ENCODE data around the gene GAS6.

Gene GAS6

DNA sequence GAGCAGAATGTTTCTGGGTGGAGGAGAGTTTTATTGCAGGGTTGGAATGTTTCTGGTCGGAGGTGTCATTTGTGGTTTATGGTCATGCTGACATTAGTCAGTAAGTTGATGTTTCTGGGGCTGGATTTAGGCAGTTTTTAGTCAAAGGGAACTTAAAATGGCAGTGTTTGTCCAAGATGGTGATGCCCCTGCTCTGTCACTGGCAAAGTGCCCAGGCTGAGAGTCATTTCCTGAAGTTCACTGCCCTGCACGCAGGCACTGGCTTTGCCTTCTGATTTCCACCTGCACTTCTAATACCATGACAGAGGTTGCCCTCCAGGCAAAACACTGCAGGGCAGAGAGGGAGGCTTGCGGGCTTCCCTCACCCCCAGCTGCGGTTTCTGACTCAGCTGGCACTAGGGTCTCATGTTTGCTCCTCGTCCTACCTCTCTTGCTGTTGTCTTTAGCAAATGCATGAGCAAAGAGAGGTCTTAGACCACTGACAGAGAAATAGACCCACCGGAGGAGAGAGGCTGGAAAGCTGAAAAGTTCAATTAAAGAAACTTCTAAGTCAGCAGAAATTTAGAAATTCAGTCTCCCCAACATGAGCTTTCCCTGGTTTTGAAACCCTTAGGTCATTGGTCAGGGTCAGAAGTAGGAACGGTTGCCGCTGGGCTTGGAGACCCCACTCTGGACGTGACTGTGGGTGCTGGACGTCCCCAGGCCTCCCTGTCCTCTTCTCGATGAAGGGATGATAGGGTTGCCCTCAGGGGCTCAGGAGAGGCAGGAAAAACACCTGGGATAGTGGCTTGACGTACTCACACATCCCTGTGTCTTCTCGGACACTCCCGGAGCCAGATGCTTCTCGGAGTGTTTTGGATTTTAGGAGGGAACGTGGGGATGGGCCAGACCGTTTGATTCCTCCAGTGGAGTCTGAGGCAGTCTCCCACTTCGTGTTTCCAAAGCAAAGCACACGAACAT is 78.5 kb downstream of the GAS6 start:
- no peak overlapping the region for H3K4me2 ChIP-seq (ENCODE audit: low read length)
- no peak for TF ChIP-seq EZH2phosphoT487 (IDR thresholded peaks at IDR 0.05; ENCODE audit: low read depth)
- TF ChIP-seq, protein P1, sequence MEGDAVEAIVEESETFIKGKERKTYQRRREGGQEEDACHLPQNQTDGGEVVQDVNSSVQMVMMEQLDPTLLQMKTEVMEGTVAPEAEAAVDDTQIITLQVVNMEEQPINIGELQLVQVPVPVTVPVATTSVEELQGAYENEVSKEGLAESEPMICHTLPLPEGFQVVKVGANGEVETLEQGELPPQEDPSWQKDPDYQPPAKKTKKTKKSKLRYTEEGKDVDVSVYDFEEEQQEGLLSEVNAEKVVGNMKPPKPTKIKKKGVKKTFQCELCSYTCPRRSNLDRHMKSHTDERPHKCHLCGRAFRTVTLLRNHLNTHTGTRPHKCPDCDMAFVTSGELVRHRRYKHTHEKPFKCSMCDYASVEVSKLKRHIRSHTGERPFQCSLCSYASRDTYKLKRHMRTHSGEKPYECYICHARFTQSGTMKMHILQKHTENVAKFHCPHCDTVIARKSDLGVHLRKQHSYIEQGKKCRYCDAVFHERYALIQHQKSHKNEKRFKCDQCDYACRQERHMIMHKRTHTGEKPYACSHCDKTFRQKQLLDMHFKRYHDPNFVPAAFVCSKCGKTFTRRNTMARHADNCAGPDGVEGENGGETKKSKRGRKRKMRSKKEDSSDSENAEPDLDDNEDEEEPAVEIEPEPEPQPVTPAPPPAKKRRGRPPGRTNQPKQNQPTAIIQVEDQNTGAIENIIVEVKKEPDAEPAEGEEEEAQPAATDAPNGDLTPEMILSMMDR (IDR thresholded peaks at IDR 0.05; ENCODE audit: low read depth, low read length), result no peak
- H3K4me3 ChIP-seq (ENCODE audit: low read length), result no peak overlapping the region
- no peak overlapping the region for H3K27ac ChIP-seq (ENCODE audit: low read length)
- H3K4me1 ChIP-seq (ENCODE audit: low read length), result no peaks in the 10 kb centered on the region
- H3K27me3 ChIP-seq (ENCODE audit: low read depth, low read length), result peaks cover 30% of the 10 kb centered on the region
- no peak overlapping the region for H3K9ac ChIP-seq (ENCODE audit: low read length)
- no peak overlapping the region for H2AFZ ChIP-seq (ENCODE audit: low read depth, low read length)
- no peaks in the 10 kb centered on the region; the same call in 1 of the 2 replicates for H3K9me3 ChIP-seq (ENCODE audit: insufficient read depth, low read length)
- no peaks in the 10 kb centered on the region for H3K36me3 ChIP-seq (replicated peaks; ENCODE audit: low read depth, low read length)
- no peaks in the 10 kb centered on the region for H4K20me1 ChIP-seq (ENCODE audit: insufficient read depth, low read length)
- H3K79me2 ChIP-seq (ENCODE audit: low read length), result no peaks in the 10 kb centered on the region

DNA sequence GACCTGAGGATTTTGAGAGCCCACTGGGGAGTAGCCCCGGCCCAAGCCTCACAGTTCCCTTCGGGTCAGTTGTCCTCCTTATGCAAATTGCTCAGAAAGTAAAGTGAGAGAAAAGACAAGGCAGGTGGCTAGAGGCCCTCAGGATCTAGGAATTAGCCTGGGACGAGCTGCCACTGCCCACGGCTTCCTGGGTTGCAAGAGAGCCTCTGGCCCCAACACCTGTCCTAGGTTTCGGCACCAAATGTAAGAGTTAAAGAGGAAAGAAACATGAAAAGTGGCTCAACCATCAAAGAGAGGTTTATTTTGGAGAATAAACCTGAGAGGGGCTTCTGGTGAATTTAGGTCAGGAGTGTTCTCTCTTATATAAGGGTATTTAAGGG is 79.2 kb downstream of the GAS6 start:
- no peaks in the 10 kb centered on the region; the same call in 1 of the 2 replicates for H3K9me3 ChIP-seq (ENCODE audit: insufficient read depth, low read length)
- no peak overlapping the region for H3K9ac ChIP-seq (ENCODE audit: low read length)
- TF ChIP-seq, protein P1 (IDR thresholded peaks at IDR 0.05; ENCODE audit: low read depth, low read length), result no peak
- no peak for TF ChIP-seq EZH2phosphoT487 (IDR thresholded peaks at IDR 0.05; ENCODE audit: low read depth)
- H2AFZ ChIP-seq (ENCODE audit: low read depth, low read length), result no peak overlapping the region
- no peaks in the 10 kb centered on the region for H3K36me3 ChIP-seq (replicated peaks; ENCODE audit: low read depth, low read length)
- no peak overlapping the region for H3K27ac ChIP-seq (ENCODE audit: low read length)
- H3K79me2 ChIP-seq (ENCODE audit: low read length), result no peaks in the 10 kb centered on the region
- H4K20me1 ChIP-seq (ENCODE audit: insufficient read depth, low read length), result no peaks in the 10 kb centered on the region
- H3K4me3 ChIP-seq (ENCODE audit: low read length), result no peak overlapping the region
- H3K4me2 ChIP-seq (ENCODE audit: low read length), result no peak overlapping the region
- H3K27me3 ChIP-seq (ENCODE audit: low read depth, low read length), result peaks cover 35% of the 10 kb centered on the region
- H3K4me1 ChIP-seq (ENCODE audit: low read length), result no peaks in the 10 kb centered on the region

DNA sequence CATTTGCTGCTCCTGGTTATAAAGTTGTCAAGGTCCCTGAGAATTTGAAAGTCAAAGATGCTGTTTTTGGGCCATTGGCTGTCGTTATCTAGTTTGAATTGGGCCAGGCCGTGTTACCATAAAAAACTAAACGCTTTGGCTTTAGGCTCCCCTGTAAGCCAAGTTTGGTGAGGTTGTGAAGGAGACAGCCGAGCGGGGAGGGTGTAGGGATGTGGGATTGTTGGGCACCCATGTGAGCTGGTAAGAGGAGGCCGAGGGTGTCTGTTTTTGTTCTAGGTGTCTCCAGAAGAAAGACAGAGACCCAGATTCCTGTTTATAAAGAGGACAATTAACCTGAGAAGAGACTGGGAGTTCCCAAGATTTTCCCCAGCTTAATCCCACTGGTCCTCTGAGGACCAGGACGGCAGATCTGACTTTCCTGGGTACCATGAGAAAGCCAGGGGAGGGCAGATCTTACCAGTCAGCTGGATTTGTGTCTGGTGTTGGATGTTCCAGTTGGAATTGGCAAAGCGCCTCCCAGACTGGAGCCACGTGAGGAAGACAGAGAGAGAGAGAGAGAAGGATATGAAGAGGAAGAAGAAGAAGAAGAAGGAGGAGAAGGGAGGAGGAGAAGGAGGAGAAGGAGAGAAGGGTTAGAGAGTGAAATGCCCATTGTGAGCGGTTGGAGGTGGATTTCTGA is 79.8 kb downstream of the GAS6 start:
- TF ChIP-seq, protein P1 (IDR thresholded peaks at IDR 0.05; ENCODE audit: low read depth, low read length), result no peak
- no peak for TF ChIP-seq EZH2phosphoT487 (IDR thresholded peaks at IDR 0.05; ENCODE audit: low read depth)
- no peak overlapping the region for H3K4me2 ChIP-seq (ENCODE audit: low read length)
- no peak overlapping the region for H3K9ac ChIP-seq (ENCODE audit: low read length)
- peaks cover 40% of the 10 kb centered on the region for H3K27me3 ChIP-seq (ENCODE audit: low read depth, low read length)
- H3K4me3 ChIP-seq (ENCODE audit: low read length), result no peak overlapping the region
- H3K36me3 ChIP-seq (replicated peaks; ENCODE audit: low read depth, low read length), result no peaks in the 10 kb centered on the region
- no peaks in the 10 kb centered on the region; the same call in 1 of the 2 replicates for H3K9me3 ChIP-seq (ENCODE audit: insufficient read depth, low read length)
- no peak overlapping the region for H3K27ac ChIP-seq (ENCODE audit: low read length)
- no peaks in the 10 kb centered on the region for H4K20me1 ChIP-seq (ENCODE audit: insufficient read depth, low read length)
- H3K4me1 ChIP-seq (ENCODE audit: low read length), result no peaks in the 10 kb centered on the region
- H3K79me2 ChIP-seq (ENCODE audit: low read length), result no peaks in the 10 kb centered on the region
- H2AFZ ChIP-seq (ENCODE audit: low read depth, low read length), result no peak overlapping the region

Measured in OCI-LY3 (cell line).